GM04503 (cell line): Measurements from ENCODE around the gene THBD.

Source experiments
- DNase-seq: peaks from one replicate; pipeline ENCODE4 v3.0.0-alpha.2; 2012; ENCODE audit warnings: low read depth

THBD gene

GRCh38 chr20:23010096-23010495, 39.4 kb downstream of the THBD start:
- no peak for DNase-seq

GRCh38 chr20:23009636-23010035, 39.8 kb downstream of the THBD start:
- DNase-seq: no peak

GRCh38 chr20:23008667-23009066, 40.8 kb downstream of the THBD start:
- DNase-seq: no peak

GRCh38 chr20:23007886-23008655, 41.4 kb downstream of the THBD start:
- DNase-seq: no peak

- no peak for DNase-seq
Measured at GRCh38 chr20:23007462-23007861, 42.0 kb downstream of the THBD start.

GRCh38 chr20:23005776-23006175, 43.7 kb downstream of the THBD start:
- no peak for DNase-seq

- DNase-seq: no peak
Measured at GRCh38 chr20:23003881-23004460, 45.5 kb downstream of the THBD start.

GRCh38 chr20:23003077-23003635, 46.3 kb downstream of the THBD start:
- no peak for DNase-seq

GRCh38 chr20:23002276-23002675, 47.2 kb downstream of the THBD start:
- no peak for DNase-seq

- no peak for DNase-seq
Measured at GRCh38 chr20:23000232-23000947, 49.1 kb downstream of the THBD start.

- no peak for DNase-seq
Measured at GRCh38 chr20:22999756-23000155, 49.7 kb downstream of the THBD start.

GRCh38 chr20:22998476-22998875, 51.0 kb downstream of the THBD start:
- no peak for DNase-seq

GRCh38 chr20:22995923-22996322, 53.5 kb downstream of the THBD start:
- DNase-seq: no peak
